CD4-positive, alpha-beta T cell treated with Interleukin-15 for 4 hours (primary cell): Measurements from ENCODE around the gene MAP1A.

Experiments used
- DNase-seq: peaks from one replicate; pipeline ENCODE4 v3.0.0-alpha.2; 2020; ENCODE audit warnings: low spot score

The MAP1A gene

DNA sequence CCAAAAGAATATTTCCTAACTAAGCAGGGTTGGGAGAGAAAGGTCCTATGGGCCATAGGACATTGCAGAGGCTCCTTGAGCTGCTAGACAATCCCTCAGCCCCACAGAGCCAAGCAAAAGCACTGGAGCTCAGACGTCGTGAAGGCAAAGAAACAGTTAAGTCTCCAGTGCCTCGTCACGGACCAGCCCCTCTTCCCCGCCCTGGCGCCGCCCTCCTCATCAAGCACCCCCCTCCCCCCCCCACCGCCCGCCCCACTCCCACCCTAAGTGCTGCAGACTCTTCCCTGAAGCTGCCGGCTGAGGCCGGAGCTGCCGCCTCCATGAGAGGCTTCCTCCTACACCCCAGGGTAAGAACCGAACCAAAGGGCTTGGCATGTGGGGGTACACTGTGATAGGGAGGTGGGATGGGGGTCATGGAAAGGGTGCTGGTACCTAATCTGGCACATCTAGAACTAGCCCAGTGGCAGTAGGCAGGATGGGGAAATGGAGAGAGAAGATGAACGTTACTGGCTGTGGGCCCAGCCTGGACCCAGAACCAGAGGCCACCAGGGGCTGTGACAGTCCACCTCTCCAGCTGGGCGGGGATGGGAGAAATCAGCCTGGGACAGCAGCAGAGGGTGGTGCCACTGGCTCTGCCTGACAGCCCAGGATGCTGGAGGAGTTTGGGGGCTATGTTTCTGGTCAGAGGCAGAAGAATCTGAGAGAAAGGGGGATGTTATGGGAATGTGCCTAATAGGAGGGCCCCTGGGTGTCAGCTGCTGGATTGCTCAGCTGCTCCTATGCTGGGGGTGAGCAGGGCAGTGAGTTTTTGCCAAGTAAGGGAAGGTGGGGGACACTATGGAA is at the start of gene MAP1A:
Gene MAP1A (plus strand): TSS at position 255 of the 843 bp plus-strand sequence. CDS start 3,866 bp downstream, outside the sequence.
- no peak for DNase-seq

DNA sequence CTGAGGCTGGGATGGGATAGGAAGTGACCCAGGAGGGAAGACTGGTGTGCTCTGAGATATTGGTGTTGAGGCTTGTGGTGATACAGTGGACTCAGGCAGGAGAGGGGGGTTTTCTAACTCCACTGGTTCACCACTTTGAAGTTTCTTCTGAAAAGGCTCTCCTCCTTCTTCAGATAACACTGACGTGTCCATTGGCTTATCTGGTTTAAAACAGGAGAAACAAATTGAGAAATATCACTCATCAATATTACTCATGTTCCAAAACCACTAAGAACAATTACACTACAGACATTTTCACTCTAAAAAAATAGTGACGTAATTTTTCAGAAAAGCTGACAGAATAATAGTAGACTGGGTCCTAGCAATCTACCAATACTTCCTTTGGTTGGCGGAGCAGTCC is 47.5 kb upstream of the MAP1A start:
- no peak for DNase-seq

DNA sequence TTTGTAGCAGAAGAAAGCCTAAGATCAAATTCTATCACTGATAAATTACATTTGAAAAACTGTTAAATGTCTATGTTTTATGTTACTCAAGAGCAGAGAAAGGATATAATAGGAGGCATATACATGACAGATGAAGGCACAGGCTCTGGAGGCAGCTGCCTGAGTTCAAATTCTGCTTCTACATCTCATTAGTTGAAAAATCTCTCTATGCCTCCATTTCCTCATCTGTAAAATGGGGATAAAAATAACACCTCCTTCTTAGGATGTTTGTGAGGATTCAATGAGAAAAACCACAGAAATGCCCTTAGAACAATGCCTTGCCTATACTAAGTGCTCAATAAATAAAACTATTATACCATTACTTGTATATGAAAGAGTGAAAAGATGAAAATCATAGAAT is 45.4 kb upstream of the MAP1A start:
- no peak for DNase-seq

DNA sequence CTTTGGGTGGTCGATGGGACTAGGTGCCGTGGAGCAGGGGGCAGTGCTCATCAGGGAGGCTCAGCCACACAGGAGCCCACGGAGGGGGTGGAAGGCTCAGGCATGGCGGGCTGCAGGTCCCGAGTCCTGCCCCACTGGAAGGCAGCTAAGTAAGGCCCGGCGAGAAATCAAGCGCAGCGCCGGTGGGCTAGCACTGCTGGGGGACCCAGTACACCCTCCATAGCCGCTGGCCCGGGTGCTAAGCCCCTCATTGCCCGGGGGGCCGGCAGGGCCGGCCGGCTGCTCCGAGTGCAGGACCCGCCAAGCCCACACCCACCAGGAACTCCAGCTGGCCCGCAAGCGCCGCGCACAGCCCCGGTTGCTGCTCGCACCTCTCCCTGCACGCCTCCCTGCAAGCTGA is 43.5 kb upstream of the MAP1A start:
- no peak for DNase-seq

- DNase-seq: peak; percentile 19
Measured at GRCh38 chr15:43483297-43484128, 33.9 kb upstream of the MAP1A start.

DNA sequence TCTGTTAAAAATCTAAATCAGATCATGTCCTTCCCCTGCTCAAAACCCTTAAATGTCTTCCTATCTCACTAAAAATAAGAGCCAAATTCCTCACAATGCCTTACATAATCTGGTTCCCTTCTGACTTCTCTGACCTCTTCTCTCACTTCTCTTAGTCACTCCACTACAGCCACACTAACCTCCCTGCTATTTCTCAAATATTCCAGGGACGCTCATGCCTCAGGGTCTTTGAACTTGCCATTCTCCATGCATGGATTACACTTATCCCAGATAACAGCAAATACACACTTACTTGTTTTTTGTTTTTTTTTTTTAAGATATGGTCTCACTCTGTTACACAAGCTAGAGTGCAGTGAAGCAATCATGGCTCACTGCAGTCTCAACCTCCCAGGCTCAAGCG is 33.0 kb upstream of the MAP1A start:
- no peak for DNase-seq

DNA sequence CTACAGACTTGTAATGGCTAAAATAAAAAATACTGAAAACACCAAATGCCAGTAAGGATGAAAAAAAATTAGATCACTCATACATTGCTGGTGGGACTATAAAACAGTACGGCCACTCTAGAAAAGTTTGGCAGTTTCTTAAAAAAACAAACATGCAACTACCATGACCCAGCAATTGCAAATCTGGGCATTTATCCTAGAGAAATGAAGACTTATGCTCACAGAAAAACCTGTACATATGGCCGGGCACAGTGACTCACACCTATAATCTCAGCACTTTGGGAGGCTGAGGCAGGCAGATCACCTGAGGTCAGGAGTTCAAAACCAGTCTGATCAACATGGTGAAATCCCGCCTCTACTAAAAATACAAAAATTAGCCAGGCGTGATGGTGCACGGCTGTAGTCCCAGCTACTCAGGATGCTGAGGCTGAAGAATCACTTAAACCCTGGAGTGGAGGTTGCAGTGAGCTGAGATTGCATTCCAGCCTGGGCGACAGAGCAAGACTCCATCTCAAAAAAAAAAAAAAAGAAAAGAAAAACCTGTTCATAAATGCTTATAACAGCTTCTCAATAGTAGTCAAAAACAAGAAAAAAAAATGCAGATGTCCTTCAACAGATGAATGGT is 30.0 kb upstream of the MAP1A start:
- no peak for DNase-seq

DNA sequence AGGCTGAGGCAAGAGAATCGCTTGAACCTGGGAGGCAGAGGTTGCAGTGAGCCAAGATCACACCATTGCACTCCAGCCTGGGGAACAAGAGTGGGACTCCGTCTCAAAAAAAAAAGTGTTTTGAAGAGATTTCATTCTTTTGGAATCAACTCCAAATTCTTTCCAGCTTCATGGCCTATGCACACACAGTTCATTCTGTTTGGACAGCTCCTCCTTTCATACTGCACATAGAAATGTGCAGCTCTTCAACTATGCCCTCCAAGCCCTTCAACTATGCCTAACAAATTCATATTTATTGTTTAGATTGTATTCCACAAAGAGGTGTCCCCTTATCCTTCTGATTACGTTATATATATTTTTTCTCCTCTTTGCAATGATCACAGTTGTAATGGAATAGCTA is 28.6 kb upstream of the MAP1A start:
- DNase-seq: no peak

GRCh38 chr15:43489191-43489590 is 28.2 kb upstream of the MAP1A start:
- no peak for DNase-seq

- no peak for DNase-seq
Measured at GRCh38 chr15:43492266-43492665, 25.1 kb upstream of the MAP1A start.

DNA sequence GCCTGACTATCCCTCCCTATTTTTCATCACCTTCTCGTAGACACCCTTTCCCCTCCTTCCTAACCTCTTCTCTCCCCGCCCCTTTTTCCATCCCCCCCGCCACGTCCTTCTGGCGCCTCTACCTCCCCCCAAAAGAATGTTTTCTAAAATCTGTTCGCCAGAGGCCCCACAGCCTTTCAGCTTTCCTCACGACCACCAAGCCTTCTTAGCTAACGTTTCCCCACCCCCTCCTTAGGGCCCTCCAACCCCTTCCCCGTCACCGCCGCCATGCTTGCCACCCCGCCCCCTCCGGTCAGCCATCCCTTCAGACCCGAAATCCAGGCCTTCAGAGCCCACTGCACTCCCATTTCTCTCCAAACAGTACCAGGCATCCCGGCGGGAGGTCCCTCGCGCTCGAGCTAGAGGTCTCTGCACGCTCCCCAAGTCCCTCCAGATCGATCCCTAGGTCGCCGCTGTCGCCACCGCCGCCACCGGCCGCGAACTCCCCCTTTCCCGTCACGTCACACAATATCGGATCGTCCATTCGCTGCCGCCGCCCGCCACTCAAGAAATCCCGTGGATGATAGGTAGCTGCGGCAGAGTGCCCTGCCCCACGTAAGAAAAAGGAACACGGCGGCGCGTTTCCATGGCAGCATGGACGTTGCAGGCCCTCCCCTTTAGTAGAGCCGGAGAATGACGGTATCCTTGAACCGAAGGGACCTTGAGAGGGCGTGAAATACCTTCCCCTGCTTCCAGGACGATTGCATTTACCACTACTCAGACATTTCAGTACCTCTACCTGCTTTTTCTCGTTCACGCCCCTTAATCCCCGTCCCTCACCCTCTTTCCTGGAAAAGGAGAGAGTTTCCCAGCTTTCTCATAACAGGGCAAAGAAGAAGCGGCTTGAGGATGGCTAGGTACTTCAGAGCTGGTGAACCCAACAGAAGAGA is 24.5 kb upstream of the MAP1A start, which contains the start of gene TP53BP1:
Gene TP53BP1 (minus strand): TSS at position 484 of the 929 bp plus-strand sequence. CDS start 113 bp downstream, at position 371.
- DNase-seq: peak; percentile 94

DNA sequence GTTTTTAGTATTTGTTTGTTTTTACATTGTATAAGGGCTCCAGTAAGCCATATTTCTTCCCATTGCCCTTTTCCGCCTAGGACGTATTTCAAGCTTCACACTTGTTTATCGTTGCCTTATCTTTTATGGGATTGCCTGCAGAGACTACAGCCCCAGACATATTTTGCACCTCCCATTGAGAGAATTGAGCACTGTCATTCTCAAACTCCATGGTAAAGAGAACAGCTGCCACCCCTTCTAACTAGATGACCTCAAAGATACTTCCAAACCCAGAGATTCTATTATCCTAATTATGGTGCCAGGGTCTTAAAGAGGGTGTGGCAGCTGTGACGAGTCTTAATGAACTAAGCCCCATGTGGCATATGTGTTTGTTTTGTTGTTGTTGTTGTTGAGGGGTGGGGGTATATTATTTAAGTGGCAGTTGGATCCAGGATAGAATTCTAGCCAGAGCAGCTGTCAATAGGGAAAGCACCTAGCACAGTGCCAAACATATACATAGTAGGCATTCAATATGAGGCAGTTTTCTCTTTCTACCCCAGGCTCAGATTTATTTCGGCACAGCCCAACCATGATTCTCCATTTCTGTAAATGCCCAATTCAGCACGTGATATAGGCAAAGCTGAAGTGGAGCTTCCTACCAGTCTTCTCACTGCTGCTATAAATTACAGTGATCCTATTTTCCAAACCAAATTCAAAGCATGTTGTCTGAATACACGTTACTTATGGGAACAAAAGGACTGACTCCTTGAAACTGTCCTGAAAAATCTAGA is 23.5 kb upstream of the MAP1A start:
- DNase-seq: no peak

GRCh38 chr15:43498990-43499389 is 18.4 kb upstream of the MAP1A start:
- no peak for DNase-seq

- DNase-seq: no peak
Measured at GRCh38 chr15:43499635-43500034, 17.8 kb upstream of the MAP1A start.

DNA sequence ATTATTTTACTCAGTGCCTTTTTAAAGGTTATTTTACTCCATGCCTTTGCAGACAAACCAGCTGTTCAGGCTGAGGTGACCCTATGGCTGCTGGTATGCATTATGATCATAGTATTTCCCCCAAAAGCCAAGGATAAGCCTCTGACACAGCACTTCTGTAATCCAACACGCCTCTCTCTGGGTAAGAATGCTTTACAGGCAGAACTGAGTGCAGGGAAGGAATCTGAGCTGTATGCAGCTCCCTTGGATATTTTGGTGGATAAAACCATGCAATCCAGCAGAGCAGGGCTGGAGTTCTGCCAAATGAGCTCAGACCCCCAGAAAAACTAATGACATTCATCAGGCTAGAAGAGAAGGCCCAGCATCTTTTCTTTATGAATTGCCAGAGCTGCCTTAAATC is 11.7 kb upstream of the MAP1A start:
- DNase-seq: no peak

DNA sequence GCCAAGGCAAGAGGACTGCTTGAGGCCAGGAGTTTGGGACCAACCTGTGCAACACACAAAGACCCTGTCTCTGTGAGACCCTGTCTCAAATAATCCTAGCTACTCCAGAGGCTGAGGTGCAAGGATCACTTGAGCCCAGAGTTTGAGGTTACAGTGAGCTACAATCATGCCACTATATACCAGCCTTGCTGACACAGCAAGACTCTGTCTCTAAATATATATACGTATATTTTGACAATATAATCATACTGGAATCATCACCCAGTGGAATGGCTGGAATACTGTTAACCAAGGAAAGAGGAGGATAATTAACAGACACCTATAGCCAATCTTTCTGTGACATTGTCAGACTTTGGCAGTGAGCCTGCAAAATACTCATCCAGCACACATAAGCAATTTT is 9.0 kb upstream of the MAP1A start:
- DNase-seq: no peak

GRCh38 chr15:43508991-43509659 is 8.3 kb upstream of the MAP1A start:
- DNase-seq: no peak

- no peak for DNase-seq
Measured at GRCh38 chr15:43509660-43510199, 7.7 kb upstream of the MAP1A start.

DNA sequence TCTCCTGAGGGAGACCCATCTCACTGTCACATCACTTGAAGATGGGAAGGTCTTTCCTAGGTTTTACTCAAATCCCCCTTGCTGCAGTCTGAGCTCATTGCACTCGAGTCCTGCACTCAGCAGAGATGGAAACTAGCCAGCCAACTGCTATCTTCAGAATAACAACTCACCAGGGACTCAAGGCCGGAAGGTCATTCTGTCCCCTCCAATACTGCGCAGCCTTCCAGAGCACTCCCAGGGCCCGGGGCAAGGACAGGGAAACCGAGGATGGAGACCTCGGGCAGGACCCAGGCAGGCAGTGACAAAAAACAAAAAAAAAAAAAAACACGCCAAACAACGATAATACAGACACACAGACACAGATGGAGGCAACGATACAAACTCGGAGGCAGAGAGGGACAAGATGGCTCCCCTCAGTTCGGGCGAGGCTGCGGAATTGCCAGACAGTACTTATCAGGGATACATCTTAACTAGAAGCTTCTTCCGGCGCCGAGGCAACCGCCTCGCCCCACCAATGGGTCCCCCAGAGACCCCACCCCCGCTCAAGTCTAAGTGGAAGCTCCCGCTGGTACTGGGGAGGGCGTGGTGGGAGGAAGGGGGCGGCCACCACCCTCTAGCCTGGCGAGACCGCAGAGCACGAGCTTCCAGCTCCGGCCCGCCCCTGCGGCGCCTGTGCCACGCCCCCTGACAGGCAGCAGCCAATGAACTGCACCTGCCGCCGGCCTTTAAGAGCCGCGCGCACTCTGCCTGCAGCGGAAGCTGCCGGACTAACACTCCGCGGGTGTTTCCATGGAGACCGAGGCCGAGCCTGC is 7.0 kb upstream of the MAP1A start:
- DNase-seq: peak; percentile 99
